Activated naive CD8-positive, alpha-beta T cell treated with anti-CD3 and anti-CD28 coated beads, Interleukin-2, amount 50 U/mL, for 16 hours (primary cell): Measurements from ENCODE around the gene WDR13.
"Not testable (repeated sequence)": the region's sequence is repeated elsewhere in the genome, so short reads cannot be mapped to it uniquely, and the experiment has no call there.

Experiments
- DNase-seq: peaks from one replicate; pipeline ENCODE4 v3.0.0-alpha.2; 2020; ENCODE audit warnings: low read depth, low spot score

Gene WDR13

DNA sequence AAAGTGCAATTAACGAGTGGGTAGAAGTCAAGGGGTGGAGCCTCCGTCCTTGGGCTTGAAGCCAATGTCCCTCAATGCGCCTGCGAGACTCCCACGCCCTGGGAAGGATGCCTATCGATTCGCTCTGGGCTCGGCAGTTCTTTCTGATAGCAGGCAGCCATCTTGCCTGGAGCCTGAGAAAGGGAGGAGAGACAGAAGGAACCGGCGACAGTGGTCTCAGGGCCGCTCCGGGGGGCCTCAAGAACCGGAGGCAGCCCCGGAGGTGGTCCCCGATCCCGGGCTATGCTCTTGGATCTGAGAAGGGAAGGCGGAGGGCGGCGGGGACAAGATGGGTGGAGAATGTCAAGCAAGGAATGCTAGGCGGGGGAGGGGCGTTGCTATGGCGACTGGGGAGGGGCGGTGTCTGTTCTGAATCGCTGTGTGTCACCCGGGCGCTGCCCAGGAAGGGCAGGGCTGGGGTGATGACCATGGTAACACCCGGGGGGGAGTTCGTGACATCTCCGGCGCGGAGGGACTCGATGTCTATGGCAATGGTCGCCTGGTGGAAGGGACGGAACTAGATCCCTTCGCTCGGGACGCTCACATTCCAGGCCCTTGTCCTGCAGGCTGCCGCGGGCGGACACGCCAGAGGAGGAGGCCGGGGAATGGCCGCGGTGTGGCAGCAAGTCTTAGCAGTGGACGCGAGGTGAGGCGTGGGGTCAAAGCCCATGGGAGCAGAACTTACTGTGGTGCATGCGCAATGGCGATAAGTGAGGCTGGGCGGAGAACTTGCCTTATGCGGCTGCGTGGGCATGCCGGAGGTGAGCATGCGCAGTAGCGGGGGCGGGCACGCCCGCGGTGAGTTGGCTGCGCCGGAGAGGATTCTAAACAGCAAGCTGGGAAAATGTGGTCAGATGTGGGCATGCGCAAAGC, at the start of gene WDR13:
WDR13 (plus strand) TSS at position 140 of the 912 bp plus-strand sequence; CDS start at position 645, 505 bp downstream.
- peak; percentile 67 for DNase-seq

DNA sequence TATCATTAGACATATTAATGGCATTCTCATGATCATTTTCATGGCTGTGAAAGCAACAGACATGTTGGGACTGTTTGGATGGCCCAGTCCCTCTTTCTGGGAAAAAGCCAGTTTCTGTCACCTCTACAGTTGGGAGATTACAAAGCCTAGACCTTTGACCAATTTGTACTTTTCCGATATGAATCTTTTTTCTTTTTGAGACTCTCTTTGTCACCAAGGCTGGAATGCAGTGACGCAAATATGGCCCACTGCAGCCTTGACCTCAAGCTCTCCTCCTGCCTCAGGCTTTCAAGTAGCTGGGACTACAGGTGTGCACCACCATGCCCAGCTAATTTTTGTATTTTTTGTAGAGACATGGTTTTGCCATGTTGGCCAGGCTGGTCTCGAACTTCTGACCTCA, 48.4 kb upstream of the WDR13 start:
- no peak for DNase-seq

DNA sequence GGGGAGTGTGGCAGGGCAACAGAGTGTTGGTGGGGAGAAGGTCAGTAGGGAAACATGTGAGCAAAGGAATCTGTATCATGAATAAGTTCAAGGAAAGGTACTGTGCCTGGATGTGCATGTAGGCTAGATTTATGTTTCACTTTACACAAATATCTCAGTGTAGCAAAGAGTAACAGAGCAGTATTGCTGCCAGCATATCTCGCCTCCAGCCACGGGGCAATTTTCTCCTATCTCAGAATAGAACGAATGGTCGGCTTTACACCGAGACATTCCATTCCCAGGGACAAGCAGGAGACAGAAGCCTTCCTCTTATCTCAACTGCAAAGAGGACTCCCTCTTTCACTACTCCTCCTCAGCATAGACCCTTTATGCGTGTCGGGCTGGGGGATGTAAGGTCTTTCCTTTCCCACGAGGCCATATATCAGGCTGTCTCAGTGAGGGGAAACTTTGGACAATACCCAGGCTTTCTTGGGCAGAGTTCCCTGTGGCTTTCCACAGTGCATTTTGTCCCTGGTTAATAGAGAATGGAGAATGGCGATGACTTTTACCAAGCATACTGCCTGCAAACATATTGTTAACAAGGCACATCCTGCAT, 41.5 kb upstream of the WDR13 start:
- not testable (repeated sequence) for DNase-seq

DNA sequence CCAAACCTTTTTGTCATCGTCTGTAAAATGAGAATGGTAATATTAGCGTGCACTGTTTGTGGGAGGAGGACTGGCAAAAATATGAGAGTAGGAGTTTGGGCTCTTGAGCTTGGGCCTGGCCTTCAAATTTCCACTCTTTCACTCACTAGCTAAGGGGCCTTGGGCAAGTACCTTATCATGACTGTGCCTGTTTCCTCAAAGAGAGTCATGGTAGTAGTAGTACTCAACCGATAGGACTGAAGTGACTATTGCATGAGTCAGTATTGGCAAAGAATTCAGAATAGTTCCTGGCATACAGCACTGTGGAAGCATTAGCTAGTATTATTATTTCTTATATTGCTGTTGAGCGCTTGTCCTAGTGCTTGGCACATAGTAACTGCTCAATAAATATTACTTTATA, 39.0 kb upstream of the WDR13 start:
- no peak for DNase-seq

DNA sequence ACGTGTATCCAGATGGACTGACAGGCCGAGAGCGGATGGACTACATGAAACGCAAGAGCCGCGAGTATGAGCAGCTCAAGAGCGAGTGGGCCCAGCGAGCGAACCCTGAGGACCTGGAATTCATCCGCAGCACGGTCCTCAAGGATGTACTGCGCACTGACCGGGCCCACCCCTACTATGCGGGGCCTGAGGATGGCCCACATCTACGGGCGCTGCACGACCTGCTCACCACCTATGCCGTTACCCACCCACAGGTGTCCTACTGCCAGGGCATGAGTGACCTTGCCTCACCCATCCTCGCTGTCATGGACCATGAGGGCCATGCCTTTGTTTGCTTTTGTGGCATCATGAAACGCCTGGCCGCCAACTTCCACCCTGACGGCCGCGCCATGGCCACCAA, 37.7 kb upstream of the WDR13 start:
- DNase-seq = no peak

DNA sequence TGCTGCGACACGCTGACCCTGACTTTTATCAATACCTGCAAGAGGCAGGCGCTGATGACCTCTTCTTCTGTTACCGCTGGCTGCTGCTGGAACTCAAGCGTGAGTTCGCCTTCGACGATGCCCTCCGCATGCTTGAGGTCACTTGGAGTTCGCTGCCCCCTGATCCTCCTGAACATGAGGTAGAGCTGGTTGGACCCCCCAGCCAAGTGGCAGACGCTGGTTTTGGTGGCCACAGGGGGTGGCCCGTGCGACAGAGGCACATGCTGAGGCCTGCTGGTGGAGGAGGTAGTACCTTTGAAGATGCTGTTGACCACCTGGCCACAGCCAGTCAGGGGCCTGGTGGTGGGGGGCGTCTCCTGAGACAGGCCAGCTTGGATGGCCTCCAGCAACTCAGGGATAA, 37.2 kb upstream of the WDR13 start:
- no peak for DNase-seq

DNA sequence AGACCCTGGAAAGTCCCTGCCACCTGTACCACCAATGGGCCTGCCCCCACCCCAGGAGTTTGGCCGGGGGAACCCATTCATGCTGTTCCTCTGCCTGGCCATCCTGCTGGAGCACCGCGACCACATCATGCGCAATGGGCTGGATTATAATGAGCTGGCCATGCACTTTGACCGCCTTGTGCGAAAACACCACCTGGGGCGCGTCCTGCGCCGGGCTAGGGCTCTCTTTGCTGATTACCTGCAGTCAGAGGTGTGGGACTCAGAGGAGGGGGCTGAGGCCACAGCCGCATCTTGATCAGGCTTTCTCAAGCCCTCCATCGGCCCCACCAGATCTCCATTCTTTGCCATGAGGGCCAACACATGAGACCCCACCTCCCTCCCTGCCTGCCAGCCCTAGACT, 36.6 kb upstream of the WDR13 start:
- DNase-seq = no peak

DNA sequence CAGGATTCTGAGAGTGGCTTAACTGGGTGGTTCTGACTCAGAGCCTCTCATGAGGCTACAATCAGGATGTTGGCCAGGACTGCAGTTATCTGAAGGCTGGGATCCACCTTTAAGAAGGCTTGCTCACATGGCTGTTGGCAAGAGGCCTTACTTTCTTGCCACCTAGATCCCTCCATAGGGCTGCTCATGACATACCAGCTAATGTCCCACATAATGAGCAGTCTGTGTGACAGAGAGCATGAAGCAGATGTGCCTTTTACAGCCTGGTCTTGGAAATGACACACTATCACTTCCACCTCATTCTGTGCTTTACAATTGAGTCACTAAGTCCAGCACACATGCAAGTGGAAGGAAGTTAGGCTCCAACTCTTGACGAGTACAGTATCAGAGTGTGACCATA, 27.3 kb upstream of the WDR13 start:
- DNase-seq = no peak

DNA sequence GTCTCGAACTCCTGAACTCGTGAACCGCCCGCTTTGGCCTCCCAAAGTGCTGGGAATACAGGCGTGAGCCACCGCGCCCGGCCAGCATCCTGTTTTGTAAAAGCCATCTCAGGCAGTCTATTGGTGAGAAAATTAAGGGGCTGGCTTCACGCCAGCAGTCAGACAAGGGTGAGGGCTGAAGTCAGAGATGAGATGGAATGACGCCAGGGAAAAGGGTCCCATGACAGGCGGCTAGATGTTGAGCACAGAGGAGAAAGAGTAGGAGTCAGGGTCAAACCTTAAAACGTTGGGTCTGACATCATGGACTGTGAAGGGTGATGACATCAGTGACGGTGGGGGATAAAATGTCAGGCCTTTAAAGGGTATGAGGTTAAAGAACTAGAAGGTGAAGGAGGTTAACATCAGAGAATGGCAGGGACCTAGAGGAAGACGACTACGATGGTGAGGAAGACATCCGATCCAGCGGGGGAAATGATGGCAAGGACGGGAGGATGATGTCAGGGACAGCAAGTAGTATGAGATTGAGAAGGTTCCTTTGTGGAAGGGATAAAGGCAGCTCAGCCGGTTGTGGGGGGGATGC, 23.5 kb upstream of the WDR13 start:
- DNase-seq = no peak

DNA sequence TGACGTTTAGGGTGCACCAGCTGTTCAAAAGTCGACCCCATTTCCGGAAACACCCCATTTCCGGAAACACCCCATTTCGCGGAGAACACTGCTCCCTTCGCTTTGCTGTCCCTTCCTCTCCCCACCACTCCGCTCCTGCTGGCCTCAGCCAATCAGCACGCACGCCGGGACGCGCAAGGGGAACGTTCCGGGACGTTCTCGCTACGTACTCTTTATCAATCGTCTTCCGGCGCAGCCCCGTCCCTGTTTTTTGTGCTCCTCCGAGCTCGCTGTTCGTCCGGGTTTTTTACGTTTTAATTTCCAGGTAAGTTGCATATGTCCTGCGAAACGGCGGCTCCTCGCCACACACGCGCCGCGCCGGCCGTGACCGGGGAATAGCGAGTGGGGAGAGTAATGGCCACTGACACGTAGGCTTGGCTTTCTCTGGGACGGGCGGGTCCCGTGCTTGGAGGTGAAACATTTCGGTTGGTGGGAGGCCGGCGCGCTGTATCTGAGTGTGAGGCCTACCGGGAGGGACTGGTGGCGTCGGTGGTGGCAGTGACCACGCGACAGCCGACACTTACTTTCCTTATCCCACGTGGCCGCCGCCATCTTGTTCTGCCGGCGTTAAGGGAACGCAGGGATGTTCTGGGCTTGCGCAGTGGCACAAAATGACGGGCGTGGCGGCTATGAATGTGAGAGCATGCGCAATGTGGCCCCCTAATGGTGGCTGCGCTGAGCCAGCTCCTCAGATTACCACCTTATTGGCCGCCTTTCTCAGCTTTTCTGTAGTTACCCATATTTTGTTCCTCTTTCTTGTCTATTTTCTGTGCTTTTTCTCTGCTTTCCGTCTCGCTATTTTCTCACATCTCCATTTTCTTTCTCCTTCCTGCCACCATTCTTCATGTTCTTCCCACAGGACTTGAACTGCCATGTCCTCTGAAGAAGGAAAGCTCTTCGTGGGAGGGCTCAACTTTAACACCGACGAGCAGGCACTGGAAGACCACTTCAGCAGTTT, 22.7 kb upstream of the WDR13 start, which contains the start of gene RBM3:
RBM3 (plus strand) TSS at position 215 of the 997 bp plus-strand sequence; CDS start at position 912, 697 bp downstream.
- peak; percentile 75 for DNase-seq

DNA sequence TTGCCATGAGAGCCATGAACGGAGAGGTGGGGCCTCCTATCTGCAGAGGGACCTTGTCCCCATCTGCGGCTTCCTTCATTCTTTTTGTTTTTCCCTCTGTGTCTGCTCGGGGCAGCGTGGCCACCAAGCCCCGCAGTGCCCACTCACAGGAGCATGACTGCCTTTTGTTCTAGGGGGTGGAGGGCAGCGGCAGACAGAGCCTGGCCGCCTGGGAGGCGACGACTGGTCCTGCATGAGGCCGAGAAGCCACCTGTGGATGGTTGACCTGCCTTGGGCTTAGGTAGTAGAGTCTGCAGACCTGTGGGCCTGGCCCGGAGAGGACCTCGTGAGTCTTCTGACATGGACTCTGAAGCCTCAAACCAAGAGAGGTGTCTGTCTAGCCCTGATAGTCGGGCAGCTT, 21.6 kb upstream of the WDR13 start:
- DNase-seq = no peak

DNA sequence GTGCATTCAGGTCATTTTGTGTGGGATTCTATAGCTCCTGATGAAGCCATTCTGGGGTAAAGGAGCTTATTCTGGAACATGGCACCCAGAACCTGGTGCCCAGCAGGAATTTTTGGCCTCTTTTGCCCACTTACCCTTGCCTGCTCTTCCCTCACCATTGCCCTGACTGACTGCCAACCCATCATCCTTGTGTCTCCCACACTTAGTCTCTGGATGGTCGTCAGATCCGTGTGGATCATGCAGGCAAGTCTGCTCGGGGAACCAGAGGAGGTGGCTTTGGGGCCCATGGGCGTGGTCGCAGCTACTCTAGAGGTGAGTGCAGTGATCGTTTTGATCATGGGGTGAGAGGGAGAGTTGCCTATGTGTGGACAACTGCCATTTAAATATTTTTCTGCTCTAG, 21.2 kb upstream of the WDR13 start:
- DNase-seq = no peak

DNA sequence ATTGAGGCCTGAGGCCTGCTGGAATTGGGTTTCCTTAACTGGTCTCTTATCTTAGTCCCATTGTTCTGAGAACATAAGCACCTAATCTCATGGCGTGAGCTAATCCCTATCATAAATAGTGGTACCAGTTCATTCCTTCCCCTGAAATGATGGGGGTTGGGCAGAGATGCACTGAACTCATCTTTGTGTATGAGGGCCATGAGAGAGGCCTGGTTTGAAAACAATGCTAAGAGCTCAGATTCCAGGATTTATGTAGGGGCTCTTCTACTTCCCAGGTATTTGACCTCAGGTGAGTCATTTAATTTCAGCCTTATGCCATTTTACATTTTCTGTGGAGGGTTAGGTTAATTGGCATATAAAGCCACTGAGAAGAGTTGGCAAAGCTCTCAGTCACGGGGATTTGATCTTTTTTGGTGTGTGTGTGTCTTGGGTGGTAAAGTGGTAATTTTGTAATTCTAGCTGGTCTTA, 18.6 kb upstream of the WDR13 start:
- DNase-seq = no peak

DNA sequence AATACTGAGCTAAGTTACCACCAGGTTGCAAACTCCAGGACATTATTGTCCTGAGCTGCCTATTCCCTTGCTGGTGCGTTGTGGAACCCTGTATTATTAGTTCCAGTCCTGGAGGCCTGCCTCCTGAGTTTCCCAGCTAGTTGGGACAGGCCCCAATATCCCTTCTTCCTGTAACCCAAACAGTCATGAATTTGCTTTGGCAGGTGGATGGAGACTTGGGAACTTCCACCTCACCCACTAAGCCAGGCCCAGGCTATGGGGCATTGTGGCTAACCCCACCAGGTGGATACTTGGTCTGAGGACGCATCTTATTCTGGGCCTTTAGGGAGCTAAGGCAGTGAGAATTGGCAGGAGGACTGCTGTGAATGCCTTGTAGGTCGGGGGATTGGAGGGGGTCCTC, 18.0 kb upstream of the WDR13 start:
- DNase-seq = no peak

DNA sequence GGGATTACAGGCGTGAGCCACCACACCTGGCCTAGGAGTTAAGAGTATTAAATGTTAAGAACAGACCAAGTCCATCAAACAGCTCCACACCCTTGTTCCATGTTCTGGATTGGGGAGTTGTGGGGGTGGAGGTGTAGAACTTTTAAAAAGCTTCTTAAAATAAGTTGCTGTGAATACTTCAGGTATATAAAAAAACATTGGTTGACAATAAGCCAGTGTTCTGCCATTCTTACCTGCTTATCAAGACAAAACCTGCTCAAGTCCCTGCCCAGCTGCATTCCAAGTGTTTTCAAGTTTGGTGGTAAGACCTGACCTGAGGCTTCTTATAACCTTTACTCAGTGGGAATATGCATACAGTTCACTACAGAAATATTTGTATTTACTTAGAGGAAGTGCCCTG, 16.6 kb upstream of the WDR13 start:
- DNase-seq = no peak

DNA sequence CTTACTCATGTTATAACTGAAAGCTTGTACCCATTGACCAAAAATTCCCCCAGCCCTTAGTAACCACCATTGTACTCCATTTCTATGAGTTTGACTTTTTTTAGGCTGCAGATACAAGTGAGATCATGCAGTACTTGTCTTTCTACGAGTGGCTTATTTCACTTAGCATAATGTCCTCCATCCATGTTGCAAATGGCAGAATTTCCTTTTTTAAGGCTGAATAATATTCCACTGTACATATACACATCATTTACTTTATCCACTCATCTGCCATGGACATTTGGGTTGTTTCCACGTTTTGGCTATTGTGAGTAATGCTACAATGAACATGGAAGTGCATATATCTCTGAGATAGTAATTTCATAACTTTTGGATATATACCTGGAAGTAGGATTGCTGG, 12.6 kb upstream of the WDR13 start:
- no peak for DNase-seq

DNA sequence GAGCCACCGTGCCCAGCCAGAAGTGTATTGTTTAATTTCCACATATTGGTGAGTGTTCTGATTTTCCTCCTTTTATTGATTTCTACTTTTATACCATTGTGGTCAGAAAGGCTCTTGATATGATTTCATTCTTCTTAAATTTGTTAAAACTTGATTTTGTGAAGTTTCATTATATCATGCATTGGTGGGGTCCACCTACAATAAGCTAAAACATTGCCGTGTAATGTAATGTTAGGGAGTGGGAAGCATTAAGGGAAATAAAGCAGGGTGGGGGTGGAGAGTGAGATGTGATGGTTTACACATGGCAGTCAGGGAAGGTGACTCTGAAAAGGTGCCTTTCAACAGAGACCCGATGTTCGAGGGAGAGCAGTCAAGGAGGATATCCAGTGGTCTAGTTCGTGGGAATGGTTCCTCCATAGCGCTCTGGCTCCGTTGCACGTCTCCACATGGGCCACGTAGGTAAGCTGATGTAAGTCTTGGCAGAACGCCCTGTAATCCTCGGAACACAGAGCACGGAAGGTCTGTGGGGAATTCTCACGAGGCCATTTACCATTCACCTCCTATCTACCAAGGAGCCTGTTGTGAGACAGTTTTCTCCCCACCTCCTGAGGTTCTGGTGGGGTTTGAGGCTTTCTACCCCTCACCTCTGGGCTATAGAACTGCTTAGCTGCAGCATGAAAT, 7.7 kb upstream of the WDR13 start:
- DNase-seq = no peak

DNA sequence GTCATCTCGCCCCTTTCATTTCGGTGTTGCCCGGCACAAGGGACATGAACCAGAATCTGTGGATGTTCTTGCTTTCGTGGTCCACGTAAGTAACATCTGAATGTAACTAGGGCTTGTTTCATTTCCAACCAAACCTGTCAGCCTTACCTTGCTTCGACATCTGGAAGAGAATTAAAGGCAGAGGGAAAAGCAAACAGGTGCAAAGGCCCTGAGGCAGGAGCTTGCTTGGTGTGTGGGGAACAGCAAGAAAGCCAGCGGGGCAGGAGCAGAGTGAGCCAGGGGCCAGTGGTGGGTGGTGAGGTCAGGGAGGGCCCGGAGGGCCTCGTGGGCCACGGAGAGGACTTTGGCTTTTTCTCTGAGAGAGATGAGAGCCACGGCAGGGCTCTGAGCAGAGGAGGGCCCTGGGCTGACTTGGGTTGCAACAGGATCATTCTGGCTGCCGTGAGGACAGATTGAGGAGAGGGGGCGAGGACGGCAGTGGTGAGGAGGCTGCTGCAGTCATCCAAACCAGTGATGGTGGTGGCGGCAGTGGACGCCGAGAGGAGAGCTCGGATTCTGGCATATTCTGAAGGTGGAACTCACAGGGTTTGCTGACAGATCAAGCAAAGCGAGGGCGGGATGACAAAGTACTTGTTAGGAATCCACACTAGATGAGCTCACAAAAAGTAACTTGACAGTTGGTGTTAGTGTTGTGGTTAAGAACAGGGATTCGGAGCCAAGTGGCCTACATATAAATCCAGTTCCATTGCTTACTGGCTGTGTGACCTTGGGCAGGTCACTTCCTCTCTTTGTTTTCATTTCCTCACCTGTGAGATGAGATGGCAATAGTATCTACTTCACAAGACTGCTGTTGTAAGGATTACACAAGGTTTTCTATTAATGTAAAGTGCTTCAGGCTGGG, 6.8 kb upstream of the WDR13 start:
- no peak for DNase-seq

DNA sequence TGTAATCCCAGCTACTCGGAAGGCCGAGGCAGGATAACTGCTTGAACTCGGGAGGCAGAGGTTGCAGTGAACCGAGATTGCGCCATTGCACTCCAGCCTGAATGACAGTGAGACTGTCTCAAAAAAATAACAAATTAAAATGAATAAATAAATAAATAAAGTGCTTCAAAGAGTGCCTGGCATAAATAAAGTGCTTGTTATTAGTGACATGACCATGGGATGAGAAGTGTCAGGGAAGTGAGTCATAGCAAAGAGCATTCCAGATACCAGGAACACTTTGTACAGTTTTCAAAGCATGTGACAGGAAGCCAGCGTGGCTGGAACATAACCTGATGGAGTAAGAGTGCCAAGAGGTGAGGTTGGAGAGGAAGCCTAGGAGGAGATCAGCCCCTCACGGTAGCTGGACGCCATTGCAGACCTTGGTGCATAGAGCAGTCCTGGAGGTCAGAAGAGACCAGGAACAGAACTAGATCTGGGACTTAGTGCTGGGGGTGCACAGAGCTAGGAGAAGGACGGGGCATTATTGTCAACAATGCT, 6.0 kb upstream of the WDR13 start:
- DNase-seq = no peak
